GM12892 (cell line): ENCODE results near the gene ETS1.

Experiments
- POLR2A ChIP-seq: IDR thresholded peaks from 2 replicates; pipeline ENCODE4 v1.6.1; 2011; ENCODE audit warnings: low read depth, low read length, control low read depth
- POLR2AphosphoS5 ChIP-seq: IDR thresholded peaks from 2 replicates; pipeline ENCODE4 v1.6.1; 2011; ENCODE audit warnings: low read depth, low read length, control low read depth
- TAF1 ChIP-seq: IDR thresholded peaks from 2 replicates; pipeline ENCODE4 v1.6.1; 2011; ENCODE audit warnings: low read depth, mild to moderate bottlenecking, control low read depth, low read length, borderline replicate concordance

DNA sequence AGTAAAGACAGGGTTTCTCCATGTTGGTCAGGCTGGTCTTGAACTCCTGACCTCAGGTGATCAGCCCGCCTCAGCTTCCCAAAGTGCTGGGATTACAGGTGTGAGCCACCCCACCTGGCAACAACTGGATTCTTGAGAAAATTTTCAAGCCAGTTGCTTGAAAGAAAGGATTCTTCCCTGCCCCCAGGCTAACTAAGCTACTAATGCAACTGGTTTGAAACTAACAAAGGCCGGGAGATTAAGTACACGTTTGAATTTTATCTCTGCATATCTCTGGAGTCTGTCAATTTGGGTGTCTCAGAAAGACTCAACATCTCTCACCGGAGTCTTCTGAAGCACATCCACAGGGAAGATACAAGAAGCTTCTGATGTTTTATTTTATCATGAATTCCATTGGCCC lies 10.7 kb upstream of the ETS1 start:
- no peak for TF ChIP-seq POLR2A
- no peak for TF ChIP-seq POLR2AphosphoS5
- no peak for TF ChIP-seq TAF1
